ENCODE data around the gene NFATC1.

Gene NFATC1

DNA sequence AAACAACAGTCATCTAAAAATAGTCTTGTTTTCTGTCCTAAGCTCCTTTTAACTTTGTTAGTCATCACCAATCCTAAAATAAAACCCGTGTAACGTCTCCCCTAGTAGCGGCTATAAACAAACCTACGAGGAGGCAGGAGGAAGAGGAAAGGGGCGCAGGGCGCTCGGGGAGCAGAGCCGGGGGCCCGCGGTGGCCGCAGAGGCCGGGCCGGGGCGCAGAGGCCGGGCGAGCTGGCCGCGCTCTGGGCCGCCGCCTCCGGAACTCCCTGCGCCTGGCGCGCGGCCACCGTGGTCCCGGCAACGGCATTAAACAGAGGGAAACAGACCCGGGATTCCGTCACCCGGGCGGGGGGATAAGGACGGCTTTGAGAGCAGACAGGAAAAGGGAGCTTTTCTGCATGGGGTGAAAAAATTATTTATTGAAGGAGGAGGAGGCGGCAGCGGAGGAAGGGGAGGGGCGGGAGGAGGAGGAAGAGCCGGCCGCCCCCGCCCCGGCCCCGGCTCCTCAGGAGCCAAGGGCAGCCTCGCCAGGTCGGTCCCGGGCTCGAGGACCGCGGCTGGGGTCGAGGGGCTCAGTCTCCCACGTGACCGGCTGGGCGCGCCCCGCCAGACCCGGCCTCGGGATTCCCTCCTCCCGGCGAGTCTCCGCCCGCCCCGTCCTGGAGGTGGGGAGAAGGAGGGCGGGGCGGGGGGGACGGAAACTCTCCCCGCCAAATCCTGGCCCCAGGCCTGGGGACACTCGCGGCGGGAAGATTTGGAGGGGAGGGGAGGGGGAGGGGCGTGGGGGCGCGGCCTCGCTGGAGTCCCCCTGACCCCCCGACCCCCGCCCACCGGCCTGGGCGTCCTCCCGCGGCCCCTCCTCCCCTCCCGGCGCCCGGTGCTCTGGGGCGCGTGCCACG, 1.8 kb upstream of the NFATC1 start:
- Histone ChIP-seq H3K4me3 (ENCODE audit: insufficient read length, low read depth) (peak overlapping the region; percentile 37), H3K9ac (ENCODE audit: insufficient read length, low read depth) (peak overlapping the region; percentile 76), H3K9me3 (ENCODE audit: insufficient read depth, low read length) (no peaks in the 10 kb centered on the region), H3K4me1 (ENCODE audit: insufficient read depth, insufficient read length) (peaks cover 9% of the 10 kb centered on the region), H3K36me3 (ENCODE audit: insufficient read depth, insufficient read length, low read length) (no peaks in the 10 kb centered on the region), H3K27me3 (ENCODE audit: insufficient read depth, insufficient read length) (peaks cover 60% of the 10 kb centered on the region)
- TF ChIP-seq ZNF274 (IDR thresholded peaks at IDR 0.05; ENCODE audit: low read depth, low read length), result no peak
- TF ChIP-seq SUZ12 (IDR thresholded peaks at IDR 0.05; ENCODE audit: extremely low read depth, insufficient read depth, insufficient read length), result no peak
- no peak for TF ChIP-seq YY1 (IDR thresholded peaks at IDR 0.05; ENCODE audit: insufficient read depth, insufficient read length)
- no peak for DNase-seq (ENCODE audit: low read depth, low spot score)

DNA sequence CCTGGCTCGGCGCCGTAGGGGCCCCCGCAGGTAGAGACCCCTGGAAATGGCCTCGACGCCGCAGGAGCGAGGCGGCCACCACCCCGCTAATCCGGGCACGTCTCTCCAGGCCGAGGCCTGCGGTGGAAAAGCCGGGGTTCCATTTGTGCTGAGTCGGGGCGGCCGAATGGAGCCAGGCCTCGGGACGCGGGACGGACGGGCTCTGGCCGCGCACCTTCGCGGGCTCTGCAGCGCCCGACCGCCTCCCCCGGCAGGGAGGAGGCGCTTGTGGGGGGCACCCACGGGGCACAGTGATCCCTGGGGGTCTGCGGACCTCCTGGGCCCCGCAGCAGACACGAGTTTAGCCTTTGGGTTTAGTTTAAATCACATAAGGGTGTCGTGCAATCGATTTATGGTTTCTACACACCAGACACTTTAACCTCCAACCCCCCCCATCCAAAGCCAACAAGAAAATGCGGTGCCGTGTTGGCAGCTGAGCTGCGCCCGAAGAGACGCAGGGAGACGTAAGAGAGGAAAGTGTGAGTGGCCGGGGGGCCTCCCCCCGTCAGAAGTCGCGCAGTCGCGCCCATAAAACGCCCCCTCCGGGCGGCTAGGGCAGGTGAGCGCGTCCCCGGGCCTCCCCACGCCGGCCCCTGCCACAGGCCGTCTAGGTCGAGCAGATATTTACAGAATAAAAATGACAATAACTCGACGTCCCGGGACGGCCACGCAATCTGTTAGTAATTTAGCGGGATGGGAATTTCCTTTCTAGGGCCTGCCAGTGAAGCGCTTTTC, 1.0 kb upstream of the NFATC1 start:
- TF ChIP-seq YY1 (IDR thresholded peaks at IDR 0.05; ENCODE audit: insufficient read depth, insufficient read length) (no peak), ZNF274 (IDR thresholded peaks at IDR 0.05; ENCODE audit: low read depth, low read length) (no peak), SUZ12 (IDR thresholded peaks at IDR 0.05; ENCODE audit: extremely low read depth, insufficient read depth, insufficient read length) (no peak)
- no peak for DNase-seq (ENCODE audit: low read depth, low spot score)
- Histone ChIP-seq H3K9me3 (ENCODE audit: insufficient read depth, low read length) (no peaks in the 10 kb centered on the region), H3K4me1 (ENCODE audit: insufficient read depth, insufficient read length) (peaks cover 9% of the 10 kb centered on the region), H3K36me3 (ENCODE audit: insufficient read depth, insufficient read length, low read length) (no peaks in the 10 kb centered on the region), H3K27me3 (ENCODE audit: insufficient read depth, insufficient read length) (peaks cover 68% of the 10 kb centered on the region), H3K4me3 (ENCODE audit: insufficient read length, low read depth) (peak overlapping the region; percentile 37), H3K9ac (ENCODE audit: insufficient read length, low read depth) (peak overlapping the region; percentile 76)

DNA sequence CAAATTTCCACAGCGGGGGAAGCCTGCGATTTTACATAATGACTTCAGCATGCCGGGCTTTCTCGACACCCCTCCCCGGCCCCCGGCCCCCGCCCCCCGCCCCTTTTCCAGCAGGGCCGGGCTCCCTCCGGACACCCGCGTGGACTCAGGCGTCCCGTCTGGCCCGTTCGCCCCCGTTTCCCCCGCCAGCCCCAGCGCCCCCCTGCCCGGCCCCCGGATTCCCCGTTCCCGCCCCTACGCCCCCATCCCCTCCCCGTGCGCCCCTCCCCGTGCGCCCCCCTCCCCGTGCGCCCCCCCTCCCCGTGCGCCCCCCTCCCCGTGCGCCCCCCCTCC, 456 bp upstream of the NFATC1 start:
- Histone ChIP-seq H3K36me3 (ENCODE audit: insufficient read depth, insufficient read length, low read length) (no peaks in the 10 kb centered on the region), H3K4me3 (ENCODE audit: insufficient read length, low read depth) (peak overlapping the region; percentile 37), H3K4me1 (ENCODE audit: insufficient read depth, insufficient read length) (peaks cover 9% of the 10 kb centered on the region), H3K9ac (ENCODE audit: insufficient read length, low read depth) (no peak overlapping the region), H3K9me3 (ENCODE audit: insufficient read depth, low read length) (no peaks in the 10 kb centered on the region), H3K27me3 (ENCODE audit: insufficient read depth, insufficient read length) (peaks cover 70% of the 10 kb centered on the region)
- no peak for DNase-seq (ENCODE audit: low read depth, low spot score)
- TF ChIP-seq SUZ12 (IDR thresholded peaks at IDR 0.05; ENCODE audit: extremely low read depth, insufficient read depth, insufficient read length), result no peak
- TF ChIP-seq YY1 (IDR thresholded peaks at IDR 0.05; ENCODE audit: insufficient read depth, insufficient read length), result no peak
- TF ChIP-seq ZNF274 (IDR thresholded peaks at IDR 0.05; ENCODE audit: low read depth, low read length), result no peak

DNA sequence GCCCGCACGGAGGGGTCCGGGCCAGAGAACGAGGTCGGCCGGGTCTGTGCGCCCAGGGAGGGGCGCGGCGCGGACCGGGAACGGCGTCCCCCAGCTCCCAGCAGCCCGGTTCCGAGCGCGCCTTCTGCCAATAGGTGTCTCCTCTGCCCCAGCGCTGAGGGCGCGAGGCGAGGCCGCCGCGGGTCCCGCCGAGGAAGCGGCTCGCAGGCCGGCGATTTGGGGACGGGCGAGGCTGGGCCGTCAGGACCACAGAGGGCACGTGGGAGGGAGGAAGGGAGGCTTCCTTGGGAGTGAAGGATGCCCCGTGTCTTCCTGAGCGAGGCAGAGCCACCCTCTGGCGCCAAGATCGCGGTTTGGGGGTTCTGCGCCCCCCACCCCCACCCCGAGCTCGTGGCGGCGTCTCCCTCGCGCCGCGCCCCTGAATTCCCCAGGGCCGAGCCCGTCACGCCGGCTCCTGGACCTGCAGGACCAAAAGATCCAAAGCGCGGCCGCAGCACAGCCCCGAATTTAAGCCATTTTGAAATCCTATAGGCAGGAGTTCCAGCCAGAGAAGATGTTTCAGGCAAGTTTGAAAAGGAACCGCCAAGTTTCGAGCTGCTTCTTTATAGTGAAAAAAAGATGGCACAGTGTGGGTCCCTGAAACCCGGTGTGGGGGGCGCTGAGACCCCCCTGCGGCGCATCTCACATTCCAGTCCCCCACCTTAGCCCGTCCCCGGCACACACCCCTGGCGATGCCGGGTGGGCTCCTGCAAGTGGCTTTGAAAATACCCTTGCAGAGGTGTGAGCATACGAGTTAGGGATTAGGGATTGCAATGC, 909 bp downstream of the NFATC1 start:
- peak overlapping the region; percentile 53 for H3K4me3 ChIP-seq (ENCODE audit: insufficient read length, low read depth)
- peaks cover 64% of the 10 kb centered on the region for H3K27me3 ChIP-seq (ENCODE audit: insufficient read depth, insufficient read length)
- no peak for DNase-seq (ENCODE audit: low read depth, low spot score)
- no peaks in the 10 kb centered on the region for H3K9me3 ChIP-seq (ENCODE audit: insufficient read depth, low read length)
- H3K9ac ChIP-seq (ENCODE audit: insufficient read length, low read depth), result peak overlapping the region; percentile 90
- H3K4me1 ChIP-seq (ENCODE audit: insufficient read depth, insufficient read length), result peaks cover 9% of the 10 kb centered on the region
- TF ChIP-seq SUZ12 (IDR thresholded peaks at IDR 0.05; ENCODE audit: extremely low read depth, insufficient read depth, insufficient read length), result no peak
- H3K36me3 ChIP-seq (ENCODE audit: insufficient read depth, insufficient read length, low read length), result no peaks in the 10 kb centered on the region

DNA sequence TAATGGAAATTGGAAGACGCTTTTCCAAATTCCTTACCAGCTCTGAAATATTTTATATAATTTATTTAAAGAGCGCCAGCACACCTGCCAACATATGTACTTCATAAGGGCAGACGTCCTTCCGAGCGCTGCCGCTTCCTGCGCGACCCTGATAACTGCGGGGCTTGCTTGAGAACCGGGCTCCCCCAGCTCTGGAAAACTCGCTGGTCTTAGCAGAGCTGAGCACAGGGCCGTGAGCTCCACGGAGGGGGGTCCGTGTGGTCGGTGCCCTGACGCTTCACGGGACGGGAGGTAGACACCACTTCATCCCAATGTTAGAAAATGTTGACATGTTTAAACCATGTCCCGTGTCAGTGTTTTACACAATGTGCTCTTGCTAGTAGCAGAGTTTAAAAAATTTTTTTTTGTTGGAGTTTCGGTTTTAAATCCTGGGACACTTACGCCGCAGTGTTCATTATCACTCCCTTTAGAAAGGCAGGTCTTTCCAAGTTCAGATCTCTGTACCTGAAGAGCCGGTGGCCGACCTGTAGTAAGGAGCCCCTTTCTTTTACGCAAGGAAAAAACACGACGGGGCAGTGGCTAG, 1.6 kb downstream of the NFATC1 start:
- TF ChIP-seq SUZ12 (IDR thresholded peaks at IDR 0.05; ENCODE audit: extremely low read depth, insufficient read depth, insufficient read length), result no peak

DNA sequence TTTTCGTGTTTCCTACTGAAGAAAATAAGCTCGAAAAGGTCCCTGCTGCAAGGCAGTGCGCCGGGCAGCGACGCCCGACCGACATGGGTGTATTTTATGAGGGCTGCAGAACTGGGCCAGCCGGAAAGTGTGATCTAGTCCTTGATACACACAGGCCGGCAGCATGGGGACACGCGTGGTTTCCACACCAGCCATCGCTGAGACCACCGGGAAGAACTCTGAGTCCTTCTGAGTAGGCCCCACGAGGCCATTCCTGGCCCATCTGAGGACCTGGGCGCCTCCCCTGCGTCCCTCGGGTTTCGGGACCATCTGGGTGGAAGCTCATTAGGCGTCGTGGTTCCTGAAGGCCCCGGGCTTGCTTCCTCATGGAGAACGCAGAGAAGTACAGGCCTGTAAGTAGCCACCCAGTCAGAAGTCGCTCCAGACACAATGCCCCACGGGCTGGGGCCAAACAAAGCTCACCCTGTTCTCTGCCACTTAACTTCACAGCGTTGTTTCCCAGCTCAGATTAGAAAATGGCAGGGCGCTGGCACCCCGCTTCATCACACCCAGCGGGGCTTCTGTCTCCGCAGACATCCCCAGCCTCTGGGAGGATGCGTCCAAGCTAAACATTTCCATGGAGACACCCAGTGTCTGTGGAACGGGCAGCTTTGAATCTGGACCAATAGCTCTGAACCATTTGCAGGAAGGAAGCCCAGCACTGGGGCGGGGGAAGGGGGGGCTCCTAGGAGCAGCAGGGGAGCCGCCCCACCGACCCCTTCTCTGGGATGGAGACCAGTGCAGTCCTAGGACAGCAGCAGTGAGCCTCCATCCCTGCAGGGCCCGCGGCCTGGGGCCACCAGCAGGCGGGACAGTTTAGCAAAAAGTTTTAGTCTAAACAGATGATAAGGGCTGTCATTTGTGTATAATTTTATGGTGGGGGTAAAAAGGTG, 2.4 kb downstream of the NFATC1 start:
- H3K4me3 ChIP-seq (ENCODE audit: insufficient read length, low read depth), result no peak overlapping the region
- H3K9ac ChIP-seq (ENCODE audit: insufficient read length, low read depth), result no peak overlapping the region
- TF ChIP-seq ZNF274 (IDR thresholded peaks at IDR 0.05; ENCODE audit: low read depth, low read length) (no peak), SUZ12 (IDR thresholded peaks at IDR 0.05; ENCODE audit: extremely low read depth, insufficient read depth, insufficient read length) (peak; percentile 60), YY1 (IDR thresholded peaks at IDR 0.05; ENCODE audit: insufficient read depth, insufficient read length) (no peak)
- no peaks in the 10 kb centered on the region for H3K9me3 ChIP-seq (ENCODE audit: insufficient read depth, low read length)
- H3K27me3 ChIP-seq (ENCODE audit: insufficient read depth, insufficient read length), result peaks cover 49% of the 10 kb centered on the region
- no peak for DNase-seq (ENCODE audit: low read depth, low spot score)
- peaks cover 7% of the 10 kb centered on the region for H3K4me1 ChIP-seq (ENCODE audit: insufficient read depth, insufficient read length)
- H3K36me3 ChIP-seq (ENCODE audit: insufficient read depth, insufficient read length, low read length), result no peaks in the 10 kb centered on the region

More for the DNA sequence above, 1.6 kb downstream of the NFATC1 start:
- no peak overlapping the region for H3K9ac ChIP-seq (ENCODE audit: insufficient read length, low read depth)
- H3K4me1 ChIP-seq (ENCODE audit: insufficient read depth, insufficient read length), result peaks cover 9% of the 10 kb centered on the region
- no peak for DNase-seq (ENCODE audit: low read depth, low spot score)
- H3K4me3 ChIP-seq (ENCODE audit: insufficient read length, low read depth), result no peak overlapping the region
- H3K36me3 ChIP-seq (ENCODE audit: insufficient read depth, insufficient read length, low read length), result no peaks in the 10 kb centered on the region
- peaks cover 57% of the 10 kb centered on the region for H3K27me3 ChIP-seq (ENCODE audit: insufficient read depth, insufficient read length)
- no peaks in the 10 kb centered on the region for H3K9me3 ChIP-seq (ENCODE audit: insufficient read depth, low read length)

All from NT2/D1 (cell line).